Neural cell (in vitro differentiated cells): Measurements from ENCODE around the gene ZCCHC14. TPM values are rescaled to one million over a fixed set of nuclear protein-coding genes. Genes with fewer than 3 reads are reported as not detected.

ENCODE experiments used
- H2AFZ ChIP-seq: fragments of 200-600, 300-800 bp; sonication (generic), shearing (Covaris generic); 2 replicates; pipeline ENCODE4 v1.6.0; 2014; ENCODE audit warnings: low read depth, mild to moderate bottlenecking, antibody characterized with exemption, low read length, moderate library complexity
- H3F3A ChIP-seq: fragments of 200-600 bp; shearing (Covaris generic); 2 replicates; pipeline ENCODE4 v1.6.1; 2016; ENCODE audit warnings: mild to moderate bottlenecking, moderate library complexity, mixed read lengths, antibody characterized with exemption, low read length; ENCODE audit not compliant: insufficient read depth, poor library complexity, severe bottlenecking
- H3K27ac ChIP-seq: fragments of 200-600, 300-800 bp; sonication (generic), shearing (Covaris generic); 2 replicates; pipeline ENCODE4 v1.5.1; 2014; ENCODE audit warnings: mild to moderate bottlenecking, low read length, moderate library complexity
- H3K27me3 ChIP-seq: fragments of 300-800, 200-600 bp; sonication (generic), shearing (Covaris generic); 2 replicates; pipeline ENCODE4 v1.6.0; 2014; ENCODE audit warnings: mild to moderate bottlenecking, low read depth, low read length, moderate library complexity; ENCODE audit not compliant: insufficient read depth
- H3K36me3 ChIP-seq: fragments of 300-800, 200-600 bp; sonication (generic), shearing (Covaris generic); 2 replicates; pipeline ENCODE4 v1.5.1; 2014; ENCODE audit warnings: mild to moderate bottlenecking, antibody characterized with exemption, low read length, moderate library complexity; ENCODE audit not compliant: insufficient read depth
- H3K4me2 ChIP-seq: fragments of 300-800, 200-600 bp; sonication (generic), shearing (Covaris generic); 2 replicates; pipeline ENCODE4 v1.6.0; 2014; ENCODE audit warnings: mild to moderate bottlenecking, low read length
- H3K4me3 ChIP-seq: fragments of 300-800, 200-600 bp; sonication (generic), shearing (Covaris generic); 2 replicates; pipeline ENCODE4 v1.5.1; 2014; ENCODE audit warnings: mild to moderate bottlenecking, low read length, moderate library complexity
- H3K79me2 ChIP-seq: fragments of 200-600 bp; shearing (Covaris generic); replicated peaks from 2 replicates; pipeline ENCODE4 v1.6.0; 2014; ENCODE audit warnings: mild to moderate bottlenecking, low read length, moderate library complexity; ENCODE audit not compliant: insufficient read depth
- H3K9ac ChIP-seq: fragments of 300-800, 200-600 bp; sonication (generic), shearing (Covaris generic); 2 replicates; pipeline ENCODE4 v1.6.1; 2016; ENCODE audit warnings: mild to moderate bottlenecking, low read length, mixed read lengths
- H3K9me2 ChIP-seq: fragments of 200-600 bp; shearing (Covaris generic); 2 replicates; pipeline ENCODE4 v1.6.1; 2016; ENCODE audit warnings: mild to moderate bottlenecking, low read length, mixed read lengths; ENCODE audit not compliant: insufficient read depth
- H3K9me3 ChIP-seq: fragments of 200-600, 300-800 bp; sonication (generic), shearing (Covaris generic); 2 replicates; pipeline ENCODE4 v1.6.1; 2016; ENCODE audit warnings: mild to moderate bottlenecking, mixed run types, low read length, moderate library complexity, mixed read lengths
- H4K20me1 ChIP-seq: fragments of 200-600 bp; shearing (Covaris generic); 2 replicates; pipeline ENCODE4 v1.6.1; 2016; ENCODE audit warnings: mild to moderate bottlenecking, mixed run types; ENCODE audit not compliant: insufficient read depth
- CTCF ChIP-seq: fragments of 450-650 bp; IDR thresholded peaks from 2 replicates; pipeline ENCODE4 v1.5.1; 2014; ENCODE audit warnings: antibody characterized with exemption, mild to moderate bottlenecking, moderate library complexity; ENCODE audit not compliant: poor library complexity, severe bottlenecking
- EP300 ChIP-seq: fragments of 450-650 bp; conservative IDR thresholded peaks from 2 replicates; pipeline ENCODE4 v1.6.1; 2014; ENCODE audit warnings: antibody characterized with exemption, mild to moderate bottlenecking, moderate library complexity; ENCODE audit not compliant: poor library complexity, severe bottlenecking
- EZH2 ChIP-seq: fragments of 200-600, 300-800 bp; shearing (Covaris generic), sonication (generic); IDR thresholded peaks from 2 replicates; pipeline ENCODE4 v1.6.1; 2014; ENCODE audit warnings: antibody characterized with exemption, low read length, borderline replicate concordance, mild to moderate bottlenecking; ENCODE audit not compliant: insufficient read depth, poor library complexity, severe bottlenecking
- MXI1 ChIP-seq: fragments of 450-650 bp; conservative IDR thresholded peaks from 2 replicates; pipeline ENCODE4 v1.6.1; 2014; ENCODE audit warnings: antibody characterized with exemption, mild to moderate bottlenecking; ENCODE audit not compliant: poor library complexity, severe bottlenecking
- POLR2AphosphoS5 ChIP-seq: IDR thresholded peaks from 2 replicates; pipeline ENCODE4 v1.6.1; 2012
- RAD21 ChIP-seq: fragments of 450-650 bp; conservative IDR thresholded peaks from 2 replicates; pipeline ENCODE4 v1.6.1; 2014; ENCODE audit warnings: antibody characterized with exemption, mild to moderate bottlenecking, moderate library complexity
- REST ChIP-seq: IDR thresholded peaks from 2 replicates; pipeline ENCODE4 v1.6.1; 2012; ENCODE audit warnings: borderline replicate concordance
- SMC3 ChIP-seq: fragments of 450-650 bp; conservative IDR thresholded peaks from 2 replicates; pipeline ENCODE4 v1.6.1; 2014; ENCODE audit warnings: antibody characterized with exemption, mild to moderate bottlenecking, moderate library complexity; ENCODE audit not compliant: poor library complexity
- TAF1 ChIP-seq: IDR thresholded peaks from 2 replicates; pipeline ENCODE4 v1.6.1; 2012; ENCODE audit warnings: low read depth
- polyA plus RNA-seq: library from polyadenylated mRNA; depleted of rRNA; stranded (reverse); fragments of >200 nt; gene quantifications from 2 replicates; pipeline ENCODE4 v1.2.3, GENCODE V29; 2014

The ZCCHC14 gene
- polyA plus RNA-seq, 1 donor from 2014 or later = 22.1 TPM

- Histone ChIP-seq H4K20me1 (no peaks in the 10 kb centered on the region), H3K9me3 (peaks cover 6% of the 10 kb centered on the region), H3K79me2 (peaks cover 14% of the 10 kb centered on the region), H2AFZ (no peak overlapping the region), H3K27me3 (no peaks in the 10 kb centered on the region), H3K9me2 (no peaks in the 10 kb centered on the region), H3K4me3 (no peak overlapping the region), H3K4me2 (no peak overlapping the region), H3K9ac (no peak overlapping the region), H3K36me3 (peaks cover 3% of the 10 kb centered on the region), H3K27ac (no peak overlapping the region), H3F3A (no peaks in the 10 kb centered on the region)
- no peak for TF ChIP-seq REST
- no peak for TF ChIP-seq EP300
- TF ChIP-seq SMC3 = no peak
- TF ChIP-seq CTCF = no peak
- TF ChIP-seq MXI1 = no peak
- TF ChIP-seq EZH2 = no peak
- TF ChIP-seq TAF1 = no peak
- TF ChIP-seq RAD21 = no peak
- no peak for TF ChIP-seq POLR2AphosphoS5
Observed at GRCh38 chr16:87441886-87442580, 50.8 kb downstream of the ZCCHC14 start.

DNA sequence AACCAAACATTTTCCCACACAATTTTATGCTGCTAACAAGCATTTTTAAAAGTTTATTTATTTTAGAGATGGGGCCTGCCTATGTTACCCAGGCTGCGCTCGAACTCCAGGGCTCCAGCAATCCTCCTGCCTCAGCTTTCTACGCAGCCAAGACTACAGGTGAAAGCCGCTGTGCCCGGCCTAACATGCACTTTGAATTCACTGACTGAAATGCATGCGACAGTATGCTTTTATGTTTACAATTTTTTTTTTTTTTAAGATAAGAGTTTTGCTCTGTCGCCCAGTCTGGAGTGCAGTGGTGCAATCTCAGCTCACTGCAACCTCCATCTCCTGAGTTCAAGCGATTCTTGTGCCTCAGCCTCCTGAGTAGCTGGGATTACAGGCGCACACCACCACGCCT lies 52.9 kb downstream of the ZCCHC14 start:
- no peaks in the 10 kb centered on the region for H3K9me2 ChIP-seq
- no peak overlapping the region for H3K9ac ChIP-seq
- no peaks in the 10 kb centered on the region for H3K36me3 ChIP-seq
- H3K4me3 ChIP-seq = no peak overlapping the region
- H3K9me3 ChIP-seq = peaks cover 6% of the 10 kb centered on the region
- H3F3A ChIP-seq = no peaks in the 10 kb centered on the region
- H4K20me1 ChIP-seq = no peaks in the 10 kb centered on the region
- H2AFZ ChIP-seq = no peak overlapping the region
- H3K27me3 ChIP-seq = no peaks in the 10 kb centered on the region
- no peak overlapping the region for H3K27ac ChIP-seq
- TF ChIP-seq POLR2AphosphoS5 (no peak), CTCF (no peak), TAF1 (no peak), RAD21 (no peak), REST (no peak), MXI1 (no peak), EP300 (no peak), SMC3 (no peak), EZH2 (no peak)
- H3K4me2 ChIP-seq = no peak overlapping the region
- peaks cover 14% of the 10 kb centered on the region for H3K79me2 ChIP-seq
